RWPE2 (cell line): ENCODE measurements around the gene E2F6.

Experiments used
- ATAC-seq: fragments of 200-7000 bp; cut with Tn5 transposase; 3 replicates; pipeline ENCODE4 v1.9.1; 2021; ENCODE audit warnings: low read depth
- DNase-seq: peaks from one replicate; pipeline ENCODE4 v3.0.0-alpha.2; 2020; ENCODE audit warnings: low spot score
- H3K27ac ChIP-seq: fragments of 450-650 bp; 2 replicates; pipeline ENCODE4 v1.5.1; 2017; ENCODE audit warnings: mild to moderate bottlenecking; ENCODE audit not compliant: poor library complexity, severe bottlenecking
- H3K27me3 ChIP-seq: fragments of 250-450 bp; sonication (Bioruptor Pico); 2 replicates; pipeline ENCODE4 v1.5.1; 2021; ENCODE audit warnings: mild to moderate bottlenecking, moderate library complexity; ENCODE audit not compliant: insufficient read depth, poor library complexity, severe bottlenecking
- H3K36me3 ChIP-seq: fragments of 250-450 bp; sonication (Bioruptor Pico); 2 replicates; pipeline ENCODE4 v1.5.1; 2020; ENCODE audit warnings: low read depth, mild to moderate bottlenecking, moderate library complexity
- H3K4me1 ChIP-seq: fragments of 250-450 bp; sonication (Bioruptor Pico); 2 replicates; pipeline ENCODE4 v1.5.1; 2021; ENCODE audit warnings: mild to moderate bottlenecking, moderate library complexity; ENCODE audit not compliant: insufficient read depth, poor library complexity, severe bottlenecking
- H3K4me3 ChIP-seq: fragments of 250-450 bp; sonication (Bioruptor Pico); 2 replicates; pipeline ENCODE4 v1.5.1; 2021; ENCODE audit warnings: mild to moderate bottlenecking, moderate library complexity; ENCODE audit not compliant: severe bottlenecking
- H3K9me3 ChIP-seq: fragments of 250-450 bp; sonication (Bioruptor Pico); 2 replicates; pipeline ENCODE4 v1.5.1; 2021; ENCODE audit warnings: mild to moderate bottlenecking, moderate library complexity; ENCODE audit not compliant: severe bottlenecking
- CTCF ChIP-seq: fragments of 450-650 bp; IDR thresholded peaks from one replicate; pipeline ENCODE4 v1.5.1; 2017; ENCODE audit warnings: mild to moderate bottlenecking, moderate library complexity; ENCODE audit not compliant: poor library complexity, severe bottlenecking

The E2F6 gene

GRCh38 chr2:11410101-11410500 is 55.9 kb downstream of the E2F6 start:
- Histone ChIP-seq H3K9me3 (no peaks in the 10 kb centered on the region), H3K27me3 (no peaks in the 10 kb centered on the region), H3K4me1 (no peaks in the 10 kb centered on the region), H3K27ac (no peak overlapping the region), H3K36me3 (no peaks in the 10 kb centered on the region), H3K4me3 (no peak overlapping the region)
- DNase-seq (no peak), ATAC-seq (no peak)
- TF ChIP-seq CTCF, result no peak

DNA sequence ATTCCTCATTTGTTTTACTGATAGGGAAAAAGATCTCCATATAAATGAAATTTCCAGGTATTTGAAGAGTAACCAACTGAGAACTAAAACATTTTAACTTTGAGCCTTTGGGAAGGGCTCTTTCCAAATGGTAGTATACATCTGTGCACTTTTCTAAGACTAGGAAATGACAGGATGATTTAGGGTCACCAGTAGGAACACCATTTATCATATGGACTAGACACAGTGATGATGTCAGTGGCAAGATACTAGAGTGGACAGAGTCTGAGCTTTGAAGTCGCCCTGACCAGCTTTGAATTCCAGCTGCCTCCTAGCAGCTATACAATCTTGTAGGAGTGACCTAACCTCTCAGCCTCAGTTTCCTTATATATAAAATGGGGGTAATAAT is 56.4 kb downstream of the E2F6 start:
- Histone ChIP-seq H3K4me1 (no peaks in the 10 kb centered on the region), H3K9me3 (no peaks in the 10 kb centered on the region), H3K27me3 (no peaks in the 10 kb centered on the region), H3K4me3 (no peak overlapping the region), H3K27ac (no peak overlapping the region), H3K36me3 (no peaks in the 10 kb centered on the region)
- TF ChIP-seq CTCF, result no peak
- ATAC-seq (no peak), DNase-seq (no peak)

GRCh38 chr2:11408959-11409571 is 56.9 kb downstream of the E2F6 start:
- TF ChIP-seq CTCF, result no peak
- no peaks in the 10 kb centered on the region for H3K9me3 ChIP-seq
- H3K27ac ChIP-seq, result no peak overlapping the region
- H3K27me3 ChIP-seq, result no peaks in the 10 kb centered on the region
- ATAC-seq (no peak), DNase-seq (no peak)
- H3K4me3 ChIP-seq, result no peak overlapping the region
- no peaks in the 10 kb centered on the region for H3K36me3 ChIP-seq
- no peaks in the 10 kb centered on the region for H3K4me1 ChIP-seq

DNA sequence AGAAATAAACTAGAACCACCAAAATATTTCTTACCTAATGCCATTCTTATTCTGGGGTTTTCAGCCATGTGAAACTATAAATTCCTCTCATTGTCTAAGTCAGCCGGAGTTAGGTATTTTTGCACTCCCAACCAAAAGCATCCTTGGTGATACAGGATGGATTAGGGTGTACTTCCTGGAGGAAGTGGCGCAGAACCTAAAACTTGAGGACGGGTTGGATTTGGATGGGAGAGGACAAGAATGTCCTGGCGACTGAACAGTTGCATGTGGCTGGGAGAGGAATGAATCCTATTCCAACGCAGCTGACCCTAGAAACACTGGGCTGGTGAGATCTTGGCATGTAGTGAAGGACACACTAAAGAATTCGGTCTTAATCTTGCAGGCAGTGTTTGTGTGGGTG is 58.5 kb downstream of the E2F6 start:
- H3K27ac ChIP-seq, result no peak overlapping the region
- DNase-seq (no peak), ATAC-seq (no peak)
- H3K36me3 ChIP-seq, result no peaks in the 10 kb centered on the region
- no peak for TF ChIP-seq CTCF
- H3K27me3 ChIP-seq, result no peaks in the 10 kb centered on the region
- no peaks in the 10 kb centered on the region for H3K9me3 ChIP-seq
- no peaks in the 10 kb centered on the region for H3K4me1 ChIP-seq
- H3K4me3 ChIP-seq, result no peak overlapping the region

- no peak overlapping the region for H3K27ac ChIP-seq
- H3K9me3 ChIP-seq, result no peaks in the 10 kb centered on the region
- no peaks in the 10 kb centered on the region for H3K27me3 ChIP-seq
- ATAC-seq (peak; percentile 44; the same call in 2 of the 3 replicates), DNase-seq (no peak)
- H3K36me3 ChIP-seq, result no peaks in the 10 kb centered on the region
- no peaks in the 10 kb centered on the region for H3K4me1 ChIP-seq
- no peak overlapping the region for H3K4me3 ChIP-seq
- no peak for TF ChIP-seq CTCF
Measured at GRCh38 chr2:11406958-11407381, 59.0 kb downstream of the E2F6 start.
